Measurements from ENCODE around the gene DDX11.
"Not testable (repeated sequence)": the region's sequence is repeated elsewhere in the genome, so short reads cannot be mapped to it uniquely, and the experiment has no call there.

Gene DDX11

DNA sequence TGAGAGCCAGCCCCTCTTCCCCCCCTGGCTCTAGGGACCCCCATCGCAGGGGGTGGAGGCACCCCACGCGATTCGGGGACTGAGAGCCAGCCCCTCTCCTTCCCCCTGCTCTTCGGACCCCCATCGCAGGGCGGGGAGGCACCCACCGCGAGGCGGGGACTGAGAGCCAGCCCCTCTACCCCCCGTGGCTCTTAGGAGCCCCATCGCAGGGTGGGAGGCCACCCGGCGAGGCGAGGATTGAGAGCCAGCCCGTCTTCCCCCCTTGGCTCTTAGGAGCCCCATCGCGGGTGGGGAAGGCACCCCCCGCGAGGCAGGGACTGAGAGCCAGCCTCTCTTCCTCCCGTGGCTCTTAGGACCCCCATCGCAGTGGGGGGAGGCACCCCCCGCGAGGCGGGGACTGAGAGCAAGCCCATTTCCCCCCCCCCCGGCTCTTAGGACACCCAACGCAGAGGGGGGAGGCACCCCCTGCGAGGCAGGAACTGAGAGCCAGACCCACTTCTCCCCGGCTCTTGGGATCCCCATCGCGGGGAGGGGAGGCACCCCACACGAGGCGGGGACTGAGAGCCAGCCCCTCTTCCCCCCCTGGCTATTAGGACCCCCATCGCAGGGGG, 45.6 kb downstream of the DDX11 start:
- Mint-ChIP-seq H3K4me1 (ENCODE audit: low read depth) (peaks cover 8% of the 10 kb centered on the region), H3K9me3 (ENCODE audit: low read depth) (no peaks in the 10 kb centered on the region), H3K27me3 (peaks cover 4% of the 10 kb centered on the region), H3K36me3 (no peaks in the 10 kb centered on the region), H3K4me3 (peak overlapping the region; percentile 75), H3K27ac (no peak overlapping the region)

DNA sequence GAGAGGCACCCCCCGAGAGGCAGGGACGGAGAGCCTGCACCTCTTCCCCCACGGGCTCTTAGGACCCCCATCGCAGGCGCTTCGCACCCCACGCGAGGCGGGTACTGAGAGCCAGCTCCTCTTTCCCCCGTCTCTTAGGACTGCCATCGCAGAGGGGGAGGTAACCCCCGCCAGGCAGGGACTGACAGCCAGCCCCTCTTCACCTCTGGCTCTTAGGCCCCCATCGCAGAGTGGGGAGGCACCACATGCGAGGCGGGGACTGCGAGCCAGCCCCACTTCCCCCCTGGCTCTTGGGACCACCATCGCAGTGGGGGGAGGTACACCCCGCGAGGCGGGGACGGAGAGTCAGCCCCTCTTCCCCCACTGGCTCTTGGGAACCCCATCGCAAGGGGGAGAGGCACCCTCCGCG, 46.1 kb downstream of the DDX11 start:
- Mint-ChIP-seq H3K27me3 (peaks cover 4% of the 10 kb centered on the region), H3K4me1 (ENCODE audit: low read depth) (peaks cover 8% of the 10 kb centered on the region), H3K9me3 (ENCODE audit: low read depth) (no peaks in the 10 kb centered on the region), H3K36me3 (no peaks in the 10 kb centered on the region), H3K27ac (no peak overlapping the region), H3K4me3 (peak overlapping the region; percentile 20)

DNA sequence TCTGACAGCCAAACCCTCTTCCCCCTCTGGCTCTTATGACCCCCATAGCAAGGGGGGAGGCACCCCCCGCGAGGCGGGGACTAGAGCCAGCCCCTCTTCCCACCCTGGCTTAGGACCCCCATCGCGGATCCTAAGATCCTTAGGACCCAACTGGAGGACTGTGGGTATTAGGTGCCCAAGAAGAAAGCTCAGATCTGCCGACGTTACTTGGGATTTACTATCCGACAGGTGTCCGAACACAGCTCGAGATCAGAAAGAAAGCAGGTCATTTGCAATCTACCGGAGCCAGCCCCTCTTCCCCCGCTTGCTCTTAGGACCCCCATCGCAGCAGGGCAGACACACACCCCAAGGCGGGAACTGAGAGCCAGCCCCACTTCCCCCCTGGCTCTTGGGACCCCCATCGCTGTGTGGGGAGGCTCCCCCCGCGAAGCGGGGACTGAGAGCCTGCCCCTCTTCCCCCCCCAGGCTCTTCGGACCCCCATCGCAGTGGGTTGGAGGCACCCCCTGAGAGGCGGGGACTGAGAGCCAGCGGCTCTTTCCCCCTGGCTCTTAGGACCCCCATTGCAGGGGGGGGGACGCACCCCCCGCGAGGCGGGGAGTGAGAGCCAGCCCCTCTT, 46.8 kb downstream of the DDX11 start:
- peaks cover 1% of the 10 kb centered on the region for H3K27me3 Mint-ChIP-seq
- H3K27ac Mint-ChIP-seq: no peak overlapping the region
- peak overlapping the region; percentile 74 for H3K4me3 Mint-ChIP-seq
- H3K4me1 Mint-ChIP-seq (ENCODE audit: low read depth): peaks cover 8% of the 10 kb centered on the region
- no peaks in the 10 kb centered on the region for H3K36me3 Mint-ChIP-seq
- no peaks in the 10 kb centered on the region for H3K9me3 Mint-ChIP-seq (ENCODE audit: low read depth)

DNA sequence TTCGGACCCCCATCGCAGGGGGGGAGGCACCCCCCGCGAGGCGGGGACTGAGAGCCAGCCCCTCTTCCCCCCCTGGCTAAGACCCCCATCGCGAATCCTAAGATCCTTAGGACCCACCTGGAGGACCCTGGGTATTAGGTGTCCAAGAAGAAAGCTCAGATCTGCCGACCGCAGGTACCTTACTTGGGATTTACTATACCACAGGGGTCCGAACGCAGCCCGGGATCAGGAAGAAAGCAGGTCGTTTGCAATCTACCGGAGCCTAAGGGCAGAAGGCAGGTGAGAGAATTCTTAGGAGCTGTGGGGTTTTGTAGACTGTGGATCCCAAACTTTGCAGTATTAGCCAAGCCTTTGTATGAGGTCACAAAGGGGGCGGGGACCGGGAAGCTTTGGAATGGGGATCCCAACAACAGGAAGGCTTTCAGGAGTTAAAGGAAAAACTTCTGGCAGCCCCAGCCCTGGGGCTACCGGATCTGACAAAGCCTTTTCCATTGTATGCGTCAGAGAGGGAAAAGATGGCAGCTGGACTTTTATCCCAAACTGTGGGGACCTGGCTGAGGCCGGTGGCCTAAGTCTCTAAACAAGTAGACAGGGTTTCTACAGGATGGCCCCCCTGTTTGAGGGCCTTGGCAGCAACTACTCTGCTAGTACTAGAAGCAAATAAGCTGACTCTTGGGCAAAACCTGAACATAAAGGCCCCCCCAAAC, 47.5 kb downstream of the DDX11 start:
- not testable (repeated sequence) for H3K36me3 Mint-ChIP-seq; H3K9me3 Mint-ChIP-seq (ENCODE audit: low read depth); H3K4me1 Mint-ChIP-seq (ENCODE audit: low read depth); H3K27ac Mint-ChIP-seq; H3K27me3 Mint-ChIP-seq; H3K4me3 Mint-ChIP-seq

DNA sequence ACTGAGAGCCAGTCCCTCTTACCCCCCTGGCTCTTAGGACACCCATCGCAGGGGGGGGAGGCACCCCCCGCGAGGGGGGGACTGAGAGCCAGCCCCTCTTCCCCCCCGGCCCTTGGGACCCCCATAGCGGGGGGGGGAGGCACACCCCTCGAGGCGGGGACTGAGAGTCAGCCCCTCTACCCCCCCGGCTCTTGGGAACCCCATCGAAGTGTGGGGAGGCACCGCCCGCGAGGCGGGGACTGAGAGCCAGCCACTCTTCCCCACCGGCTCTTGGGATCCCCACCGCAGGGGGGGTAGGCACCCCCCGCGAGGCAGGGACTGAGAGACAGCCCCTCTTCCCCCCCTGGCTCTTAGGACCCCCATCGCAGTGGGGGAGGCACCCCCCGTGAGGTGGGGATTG, 48.8 kb downstream of the DDX11 start:
- Mint-ChIP-seq H3K4me1 (ENCODE audit: low read depth) (peaks cover 3% of the 10 kb centered on the region), H3K9me3 (ENCODE audit: low read depth) (no peaks in the 10 kb centered on the region), H3K4me3 (no peak overlapping the region), H3K27me3 (peaks cover 1% of the 10 kb centered on the region), H3K36me3 (no peaks in the 10 kb centered on the region), H3K27ac (no peak overlapping the region)

DNA sequence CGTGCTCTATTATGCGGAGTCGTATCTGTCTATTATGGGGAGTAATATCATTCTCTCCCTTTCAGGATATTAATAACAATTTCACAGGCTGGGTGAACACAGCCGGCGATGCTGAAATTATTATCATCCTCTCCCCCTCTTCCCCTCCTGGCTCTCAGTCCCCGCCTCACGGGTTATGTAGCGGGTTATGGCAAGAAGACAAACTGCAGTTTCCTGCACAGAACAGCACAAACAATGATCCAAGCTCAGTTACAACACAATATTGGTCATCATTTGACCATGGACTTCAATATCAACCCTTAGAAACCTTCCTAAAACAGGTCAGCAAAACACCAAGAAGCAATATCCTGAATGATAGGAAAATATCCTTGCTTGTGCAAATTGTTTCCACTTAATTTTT, 50.5 kb downstream of the DDX11 start:
- H3K27ac Mint-ChIP-seq; H3K9me3 Mint-ChIP-seq (ENCODE audit: low read depth); H3K36me3 Mint-ChIP-seq; H3K27me3 Mint-ChIP-seq; H3K4me1 Mint-ChIP-seq (ENCODE audit: low read depth); H3K4me3 Mint-ChIP-seq: not testable (repeated sequence)

DNA sequence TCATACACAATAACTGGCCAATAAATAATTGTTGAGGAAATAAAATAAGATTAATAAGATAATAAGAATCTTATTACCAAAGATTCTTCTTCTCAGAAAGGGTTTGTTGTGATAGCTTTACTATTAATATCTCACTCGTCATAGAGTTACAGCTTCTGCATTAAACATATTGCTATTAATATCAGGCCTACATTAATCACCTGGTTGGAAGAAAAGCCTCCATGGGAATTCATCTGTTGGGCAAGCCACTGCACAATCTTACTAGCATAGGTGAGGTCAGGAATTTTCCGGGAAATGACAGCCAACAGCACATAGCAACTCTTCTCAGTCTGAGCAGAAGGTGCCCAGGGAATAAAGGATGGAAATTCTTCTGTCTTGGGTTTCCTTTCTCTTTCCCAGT, 51.5 kb downstream of the DDX11 start:
- not testable (repeated sequence) for H3K36me3 Mint-ChIP-seq; H3K27ac Mint-ChIP-seq; H3K27me3 Mint-ChIP-seq; H3K4me1 Mint-ChIP-seq (ENCODE audit: low read depth); H3K9me3 Mint-ChIP-seq (ENCODE audit: low read depth); H3K4me3 Mint-ChIP-seq

DNA sequence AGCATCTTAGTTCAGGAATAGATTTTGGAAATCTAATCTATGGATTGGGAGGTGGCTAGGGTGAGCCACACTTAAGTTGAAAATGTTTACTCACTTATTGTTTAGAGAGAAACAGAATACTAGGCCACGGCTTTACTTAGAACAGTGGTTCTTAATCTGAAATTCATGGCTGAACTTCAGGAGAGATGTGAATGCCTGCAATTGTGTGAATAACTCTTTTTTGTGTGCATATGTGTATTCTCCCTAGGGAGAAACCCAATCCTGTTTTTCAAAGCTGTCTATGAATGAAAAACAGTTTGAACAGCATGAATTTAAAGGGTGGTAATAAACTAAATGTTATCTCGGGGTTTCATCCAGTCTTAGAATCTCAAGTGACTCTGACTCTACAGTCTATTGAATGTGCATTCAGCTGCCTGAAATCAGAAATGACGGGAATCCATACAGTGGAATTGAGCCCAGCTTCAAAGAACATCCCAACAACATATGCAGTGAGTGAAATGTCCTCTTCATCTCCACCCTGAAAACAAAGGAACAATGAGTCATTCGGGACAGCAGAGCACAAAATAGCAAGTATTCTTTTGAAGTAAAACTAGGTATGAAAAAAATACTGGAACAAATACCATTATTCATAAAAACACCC, 53.7 kb downstream of the DDX11 start:
- not testable (repeated sequence) for H3K27ac Mint-ChIP-seq; H3K4me3 Mint-ChIP-seq; H3K27me3 Mint-ChIP-seq; H3K9me3 Mint-ChIP-seq (ENCODE audit: low read depth); H3K36me3 Mint-ChIP-seq; H3K4me1 Mint-ChIP-seq (ENCODE audit: low read depth)

DNA sequence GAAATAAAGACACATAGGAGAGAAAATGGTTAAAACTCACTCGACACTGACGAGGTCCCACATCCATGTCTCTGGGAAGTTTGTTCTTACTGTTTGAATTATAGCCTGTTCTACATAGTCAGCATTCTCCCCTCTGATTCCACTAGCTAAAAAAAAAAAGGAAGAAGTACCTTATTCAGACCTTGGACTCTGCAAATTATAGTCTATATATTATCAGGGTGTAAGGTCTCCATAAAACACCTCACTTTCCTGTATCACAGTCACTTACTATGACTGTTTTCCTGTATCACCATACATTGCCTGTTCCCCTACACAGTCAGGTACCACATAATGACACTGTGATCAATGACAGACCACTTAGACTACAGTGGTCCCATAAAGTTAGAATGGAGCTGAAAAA, 62.9 kb downstream of the DDX11 start:
- not testable (repeated sequence) for H3K4me3 Mint-ChIP-seq; H3K27ac Mint-ChIP-seq; H3K27me3 Mint-ChIP-seq; H3K4me1 Mint-ChIP-seq (ENCODE audit: low read depth); H3K36me3 Mint-ChIP-seq; H3K9me3 Mint-ChIP-seq (ENCODE audit: low read depth)

DNA sequence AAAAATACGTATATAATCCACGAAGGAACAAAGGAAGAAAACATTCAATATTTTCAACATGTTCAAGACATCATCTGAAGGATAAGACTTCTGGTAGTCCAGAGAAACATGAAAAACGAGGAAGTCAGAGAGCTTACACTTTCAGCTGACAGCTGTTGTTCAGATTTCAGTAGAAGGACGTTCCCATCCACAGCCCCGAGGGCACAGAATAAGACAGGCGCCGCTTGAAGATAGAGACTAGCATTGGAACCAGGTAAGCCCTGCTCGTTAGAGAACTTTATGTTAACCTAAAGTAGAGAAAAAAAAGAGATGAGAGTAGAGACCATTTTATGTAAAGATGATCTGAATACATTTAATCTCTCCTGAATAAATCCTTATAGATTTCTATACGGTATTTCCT, 71.1 kb downstream of the DDX11 start:
- H3K36me3 Mint-ChIP-seq; H3K4me1 Mint-ChIP-seq (ENCODE audit: low read depth); H3K4me3 Mint-ChIP-seq; H3K27ac Mint-ChIP-seq; H3K27me3 Mint-ChIP-seq; H3K9me3 Mint-ChIP-seq (ENCODE audit: low read depth): not testable (repeated sequence)

DNA sequence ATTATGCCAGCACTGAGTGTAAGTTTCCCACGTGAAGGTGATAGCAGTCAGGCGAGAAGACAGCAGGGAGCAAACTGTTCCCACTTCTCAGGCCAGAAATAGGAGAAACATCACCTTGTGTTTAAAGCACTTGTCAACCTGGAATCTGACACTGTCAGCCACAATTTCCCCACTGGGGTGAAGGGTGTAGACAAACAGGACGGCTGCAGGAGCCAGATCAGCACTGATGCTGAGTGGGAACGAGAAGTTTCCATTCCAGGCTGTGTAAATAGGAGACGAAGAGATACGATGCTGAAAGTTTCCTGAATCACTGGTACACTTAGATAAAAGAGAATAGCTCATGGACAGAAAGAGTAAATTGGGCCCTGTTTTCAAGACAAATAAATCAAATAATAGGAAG, 71.6 kb downstream of the DDX11 start:
- H3K4me3 Mint-ChIP-seq; H3K27me3 Mint-ChIP-seq; H3K36me3 Mint-ChIP-seq; H3K27ac Mint-ChIP-seq; H3K4me1 Mint-ChIP-seq (ENCODE audit: low read depth); H3K9me3 Mint-ChIP-seq (ENCODE audit: low read depth): not testable (repeated sequence)

DNA sequence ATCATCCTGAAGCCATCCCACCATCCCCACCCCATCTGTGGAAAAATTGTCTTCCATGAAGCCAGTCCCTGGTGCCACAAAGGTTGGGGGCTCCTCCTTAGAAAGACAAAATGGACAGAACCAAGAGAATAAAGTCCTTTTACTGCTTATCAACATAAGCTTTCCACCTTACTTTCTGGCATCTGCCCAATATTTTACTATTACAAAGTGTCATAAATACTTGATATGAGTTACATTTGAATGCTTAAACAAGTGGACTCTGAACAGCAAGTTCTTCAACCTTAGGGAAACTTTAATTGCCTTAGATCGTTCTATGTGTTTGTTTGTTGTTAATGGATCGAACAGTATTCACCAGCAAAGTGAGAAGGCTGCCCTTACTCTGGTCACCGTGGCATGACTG, 73.8 kb downstream of the DDX11 start:
- not testable (repeated sequence) for H3K27ac Mint-ChIP-seq; H3K4me3 Mint-ChIP-seq; H3K36me3 Mint-ChIP-seq; H3K4me1 Mint-ChIP-seq (ENCODE audit: low read depth); H3K9me3 Mint-ChIP-seq (ENCODE audit: low read depth); H3K27me3 Mint-ChIP-seq

DNA sequence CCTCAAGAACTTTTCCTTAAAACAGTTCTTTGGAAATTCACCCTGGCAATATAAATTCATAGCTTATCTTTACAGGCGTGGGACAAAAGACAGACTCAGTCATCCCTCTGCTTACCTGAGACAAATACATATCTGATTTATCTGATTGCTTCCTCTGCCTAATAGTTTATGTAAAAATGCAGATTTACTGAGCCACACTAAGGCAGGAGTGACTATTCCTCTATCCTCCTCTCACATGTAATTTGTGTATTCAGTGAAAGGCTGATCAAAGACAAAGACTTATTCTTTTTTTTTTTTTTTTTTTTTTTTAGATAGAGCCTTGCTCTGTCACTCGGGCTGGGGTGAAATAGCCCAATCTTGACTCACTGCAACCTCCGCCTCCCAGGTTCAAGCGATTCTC, 77.1 kb downstream of the DDX11 start:
- H3K27me3 Mint-ChIP-seq; H3K9me3 Mint-ChIP-seq (ENCODE audit: low read depth); H3K4me1 Mint-ChIP-seq (ENCODE audit: low read depth); H3K36me3 Mint-ChIP-seq; H3K27ac Mint-ChIP-seq; H3K4me3 Mint-ChIP-seq: not testable (repeated sequence)
